Keratinocyte (primary cell): Measurements from ENCODE around the gene PIP4K2A.

Source experiments
- CTCF ChIP-seq, 3 experiments: IDR thresholded peaks in 1 of 3; conservative IDR thresholded peaks in 1 of 3; optimal IDR thresholded peaks in 1 of 3; 2 replicates in 2 of 3; 3 replicates in 1 of 3; pipeline versions ENCODE3 to v1.5.1; 2011; ENCODE audit warnings: low read length in 3 of 3, mild to moderate bottlenecking in 3 of 3, moderate library complexity in 2 of 3, control low read depth in 1 of 3, inconsistent platforms in 1 of 3; ENCODE audit not compliant: insufficient read depth in 2 of 3; ENCODE audit errors: extremely low read depth in 1 of 3
- EZH2 ChIP-seq: IDR thresholded peaks from one replicate; pipeline ENCODE4 v1.6.1; 2012; ENCODE audit warnings: inconsistent platforms, mild to moderate bottlenecking, low read length, moderate library complexity

- no peak for TF ChIP-seq EZH2
- no peak for TF ChIP-seq CTCF (optimal IDR thresholded peaks at IDR 0.05 in 1 of 3, IDR thresholded peaks at IDR 0.05 in 1 of 3, conservative IDR thresholded peaks at IDR 0.05 in 1 of 3; ENCODE audit: extremely low read depth in 1 of 3, insufficient read depth in 2 of 3, low read length in 3 of 3)
Observed at GRCh38 chr10:22618078-22618785, 96.1 kb downstream of the PIP4K2A start.
